Measurements from ENCODE around the gene DYNC1I1.

The DYNC1I1 gene

GRCh38 chr7:96144260-96144526, 371.8 kb downstream of the DYNC1I1 start:
- DNase-seq (no peak), ATAC-seq (no peak)
- Mint-ChIP-seq H3K27me3 (no peaks in the 10 kb centered on the region), H3K4me3 (no peak overlapping the region), H3K27ac (no peak overlapping the region), H3K9me3 (no peaks in the 10 kb centered on the region), H3K4me1 (no peaks in the 10 kb centered on the region)

Data from stimulated activated naive CD8-positive, alpha-beta T cell treated with anti-CD3 and anti-CD28 coated beads, Interleukin-15, amount 100 ng/mL, for 72 hours (primary cell).